HG02610 (cell line): ENCODE data around the gene HNMT.
A peak's percentile ranks its signal among the peaks of the same experiment; 100 is the strongest.
"Not testable (repeated sequence)": the region's sequence is repeated elsewhere in the genome, so short reads cannot be mapped to it uniquely, and the experiment has no call there.

Experiments
- ATAC-seq: cut with Tn5 transposase; IDR thresholded peaks from one replicate; pipeline ENCODE4 v1.9.1; 2021; ENCODE audit warnings: mild to moderate bottlenecking, moderate library complexity; ENCODE audit not compliant: unreplicated experiment

The HNMT gene

DNA sequence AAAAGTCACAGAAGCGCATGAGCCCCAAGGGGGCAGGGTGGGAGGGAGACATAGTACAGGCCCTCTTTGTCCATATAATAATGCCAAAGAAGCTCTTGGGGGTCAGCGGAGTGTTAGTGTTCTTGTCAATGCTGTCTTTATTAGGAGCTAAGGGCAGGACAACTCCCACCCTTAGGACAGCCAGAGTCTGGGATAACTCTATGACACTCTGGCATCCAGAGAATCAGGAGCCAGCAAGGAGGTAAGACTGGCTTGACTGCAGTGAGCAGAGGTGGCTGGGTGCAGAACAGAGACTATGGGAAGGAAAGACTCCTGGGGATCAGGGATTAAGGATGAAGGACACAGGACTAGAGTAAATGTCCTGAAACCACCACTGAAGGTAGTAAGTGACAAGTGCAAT, 19.0 kb upstream of the HNMT start:
- ATAC-seq = no peak

DNA sequence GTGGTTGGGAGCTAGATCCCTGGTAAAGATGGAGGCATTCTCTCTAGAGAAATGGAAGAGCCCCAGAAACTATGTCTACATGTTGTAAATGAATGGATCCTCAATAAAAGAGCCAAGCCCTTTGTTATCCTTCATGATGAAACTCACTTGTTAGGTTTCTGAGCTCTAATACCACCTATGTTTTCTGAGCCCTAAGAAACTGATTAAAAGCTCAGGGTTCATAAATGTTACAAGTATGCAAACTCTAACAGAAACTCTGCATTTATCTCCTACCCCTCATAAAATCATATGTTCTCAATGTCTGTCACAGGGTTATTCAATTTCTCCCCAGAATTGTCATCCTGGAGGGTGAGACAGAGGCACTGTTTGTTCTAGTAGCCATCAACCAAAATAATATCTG, 18.0 kb upstream of the HNMT start:
- ATAC-seq = no peak

DNA sequence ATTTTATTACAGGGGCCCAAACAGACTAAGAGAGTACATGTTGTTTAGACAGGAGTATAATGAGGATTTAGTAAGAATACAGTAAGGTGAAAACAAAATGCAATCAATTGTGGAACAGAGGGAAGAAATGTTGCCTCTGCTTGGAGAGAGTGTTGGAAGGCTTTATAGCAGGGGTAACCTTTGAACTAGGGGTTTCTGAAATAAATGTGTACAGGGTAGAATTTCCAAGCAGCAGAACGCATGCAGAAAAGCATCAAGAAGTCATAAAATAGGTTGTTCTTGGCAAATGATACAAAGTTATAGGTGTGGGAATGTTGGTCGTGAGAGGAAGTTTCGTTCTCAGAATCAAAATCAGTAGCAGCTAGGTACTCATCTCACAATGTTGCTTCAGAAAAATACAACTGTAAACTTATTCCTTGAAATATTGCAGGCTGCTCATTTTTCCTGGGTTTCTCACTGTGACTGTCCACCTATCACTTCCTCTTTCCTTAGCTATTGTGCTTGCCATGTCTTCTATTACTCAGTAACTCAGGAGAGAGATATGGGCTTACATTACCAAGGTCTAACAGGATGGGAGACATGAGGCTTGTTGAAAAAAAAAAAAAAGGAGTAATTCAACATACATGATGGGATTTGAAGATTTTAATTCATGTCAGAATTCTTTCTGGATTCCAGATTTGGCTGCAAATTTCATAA, 17.1 kb upstream of the HNMT start:
- no peak for ATAC-seq

DNA sequence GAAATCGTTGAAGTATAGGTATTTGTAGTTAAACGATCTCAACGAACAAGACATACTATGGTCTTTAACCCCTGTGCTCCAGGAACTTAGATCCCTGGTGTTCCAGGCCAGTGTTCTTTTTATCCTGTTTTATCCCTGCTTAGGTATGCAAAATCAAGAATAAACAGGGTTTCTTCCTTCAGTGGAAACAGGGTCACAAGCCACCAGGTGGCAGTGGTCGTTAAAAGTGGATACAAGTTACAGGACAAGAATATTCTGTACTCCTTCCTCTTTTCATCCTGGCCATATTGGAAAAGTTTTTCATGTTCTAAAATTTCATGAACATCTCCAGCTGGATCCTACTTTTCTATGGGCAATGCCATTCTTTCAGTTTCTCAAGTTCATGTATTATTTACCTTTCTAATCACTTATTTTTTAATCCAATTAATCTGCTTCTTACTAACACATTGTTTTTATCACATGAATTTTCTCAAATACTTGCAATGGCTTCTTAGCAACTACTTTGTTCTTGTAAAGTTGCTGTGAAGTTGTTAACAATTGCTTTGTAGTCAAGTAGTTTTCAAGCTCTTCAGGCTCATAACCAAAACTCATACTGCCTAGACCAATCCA, 16.4 kb upstream of the HNMT start:
- peak; percentile 48 for ATAC-seq

DNA sequence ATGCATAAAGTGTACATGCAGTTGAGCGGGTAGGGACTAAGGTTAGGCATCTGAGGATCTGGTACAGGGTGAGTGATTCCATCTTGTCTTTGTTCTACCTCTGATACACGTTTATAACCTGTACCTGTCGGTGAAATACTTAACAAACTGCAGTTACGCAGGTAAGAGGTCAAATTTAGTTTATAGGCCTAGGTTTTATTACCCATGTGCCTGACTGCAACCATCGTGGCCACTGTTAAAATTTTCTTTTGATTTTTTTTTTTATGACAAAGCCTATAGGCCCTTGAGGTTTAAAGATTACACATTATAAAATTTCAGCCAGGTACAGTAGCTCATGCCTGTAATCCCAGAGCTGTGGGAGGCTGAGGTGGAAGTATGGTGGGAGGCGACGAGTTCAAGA, 15.4 kb upstream of the HNMT start:
- ATAC-seq = no peak

DNA sequence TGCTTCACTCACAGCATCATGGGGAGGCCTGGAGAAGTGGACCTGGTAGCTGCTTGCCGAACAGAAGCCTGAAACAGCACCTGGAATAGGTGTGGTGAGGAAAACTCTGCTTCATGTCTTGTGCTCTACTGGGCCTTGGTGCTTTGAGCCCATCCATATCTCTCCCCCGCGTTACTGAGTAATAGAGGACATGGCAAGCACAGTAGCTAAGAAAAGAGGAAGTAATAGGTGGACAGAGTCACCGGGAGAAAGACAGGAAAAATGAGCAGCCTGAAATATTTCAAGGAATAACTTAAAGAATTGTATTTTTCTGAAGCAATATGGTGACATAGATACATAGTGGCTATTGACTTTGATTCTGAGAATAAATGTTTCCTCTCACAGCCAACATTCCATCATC, 14.0 kb upstream of the HNMT start:
- no peak for ATAC-seq

DNA sequence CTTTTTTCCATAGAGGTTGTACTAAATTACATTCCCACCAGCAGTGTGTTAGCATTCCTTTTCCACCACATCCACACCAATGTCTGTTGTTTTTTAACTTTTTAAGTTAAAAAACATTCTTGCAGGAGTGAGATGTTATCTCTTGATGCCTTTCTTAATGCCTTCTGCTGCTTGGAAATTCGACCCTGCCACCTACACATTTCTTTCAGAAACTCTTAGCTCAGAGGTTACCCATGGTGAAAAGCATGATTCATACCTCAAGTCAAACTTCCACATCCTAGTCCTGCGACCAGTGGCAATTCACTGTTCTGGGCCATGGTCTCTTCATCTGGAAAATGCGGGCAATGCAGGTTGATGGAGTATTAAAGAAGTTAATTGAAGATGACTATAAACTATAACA, 12.7 kb upstream of the HNMT start:
- no peak for ATAC-seq

DNA sequence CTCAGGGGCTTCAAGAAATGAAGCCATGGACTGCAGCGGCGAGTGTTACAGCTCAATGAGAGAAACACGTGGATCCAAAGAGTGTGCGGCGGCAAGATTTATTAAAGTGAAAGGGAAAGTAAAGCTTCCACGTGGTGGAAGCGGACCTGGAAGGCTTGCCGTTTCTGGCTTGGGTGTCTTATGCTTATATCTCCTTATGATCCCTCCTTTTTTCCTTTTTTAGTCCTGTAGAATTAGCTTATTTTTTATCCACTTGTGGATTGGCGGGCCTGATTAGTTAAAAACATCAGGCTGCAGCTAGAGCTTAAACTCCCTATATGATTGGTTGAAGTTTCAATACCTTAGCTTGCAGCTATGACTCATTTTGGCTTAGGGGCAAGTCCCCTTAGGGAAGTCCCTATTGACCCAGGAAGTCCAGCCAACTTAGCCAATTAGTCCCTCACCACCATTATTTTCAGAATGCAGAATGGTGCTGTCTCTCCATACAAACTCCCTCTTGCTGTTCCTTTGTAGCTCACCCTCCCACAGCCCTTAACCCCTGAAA, 11.6 kb upstream of the HNMT start:
- peak; percentile 40 for ATAC-seq

DNA sequence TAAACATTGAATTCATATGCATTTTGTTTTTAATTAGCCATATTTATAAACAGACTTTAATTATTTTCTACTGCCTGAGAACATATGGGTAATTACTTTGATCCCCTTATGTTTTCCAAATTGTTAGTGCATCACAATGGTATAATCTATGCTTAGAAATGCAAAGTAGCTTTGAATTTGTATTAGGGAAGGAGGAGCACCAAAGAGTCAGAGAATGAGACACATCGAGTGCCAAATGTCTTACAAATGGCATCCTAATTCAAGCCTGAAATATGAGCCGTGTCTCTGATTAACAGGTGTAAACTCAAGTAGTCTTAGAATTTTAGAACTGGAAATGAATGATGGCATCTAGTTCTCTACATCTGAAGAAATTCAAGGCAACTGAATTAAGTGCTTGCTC, 8.7 kb upstream of the HNMT start:
- no peak for ATAC-seq

DNA sequence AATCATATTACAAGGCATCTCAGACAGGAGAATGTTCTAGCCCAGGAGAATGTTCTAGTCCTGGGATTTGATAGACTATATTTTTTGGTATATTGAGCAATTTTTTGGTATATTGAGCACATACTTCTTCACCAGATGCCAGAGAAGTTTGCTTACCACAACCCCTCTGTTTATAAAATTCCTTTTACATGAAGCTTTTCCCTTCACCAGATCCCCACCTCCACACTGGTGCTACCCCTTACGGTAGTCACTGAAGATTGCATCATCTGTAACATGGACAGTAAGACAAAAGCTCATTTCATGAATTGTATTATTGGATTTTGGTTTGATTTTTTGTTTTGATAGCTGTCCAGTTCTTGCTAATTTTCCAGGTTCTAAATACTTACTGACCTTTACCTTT, 7.2 kb upstream of the HNMT start:
- no peak for ATAC-seq

DNA sequence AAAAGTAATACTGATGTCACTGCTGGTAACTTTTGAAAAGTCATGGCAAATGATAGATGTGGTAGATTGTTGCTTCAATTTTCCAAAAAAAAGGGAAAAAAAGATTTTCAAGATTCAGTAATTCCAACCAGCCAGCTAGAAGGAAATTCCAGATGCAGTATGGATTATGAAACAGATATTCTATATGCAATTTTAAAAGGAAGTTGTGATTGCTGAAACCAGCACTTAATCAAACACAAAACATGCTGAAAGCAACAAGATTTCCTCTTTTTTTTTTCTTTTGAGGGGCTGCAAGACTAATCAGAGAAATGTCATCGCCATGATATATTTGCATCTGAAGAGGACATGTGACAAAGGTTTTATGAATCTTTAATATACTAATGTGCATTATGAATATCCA, 5.1 kb upstream of the HNMT start:
- no peak for ATAC-seq

DNA sequence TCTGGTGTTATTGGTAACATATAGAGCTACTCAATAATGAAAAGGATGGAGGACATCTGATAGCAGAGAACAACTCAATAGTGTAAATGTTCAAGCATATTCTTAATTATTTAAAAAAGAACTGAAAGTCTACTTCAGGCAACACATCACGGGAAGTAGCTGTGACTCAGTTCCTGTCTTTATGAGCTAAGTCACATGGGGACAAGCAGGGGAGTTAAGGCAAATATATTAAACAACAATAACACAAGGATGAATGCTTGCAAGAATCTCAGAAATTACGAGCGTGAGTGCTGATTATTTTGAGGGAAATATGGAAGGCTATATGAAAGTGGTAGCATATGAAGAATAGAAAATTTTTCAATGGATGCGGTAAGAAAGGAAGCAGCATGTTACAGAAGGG, 4.0 kb upstream of the HNMT start:
- ATAC-seq = no peak

DNA sequence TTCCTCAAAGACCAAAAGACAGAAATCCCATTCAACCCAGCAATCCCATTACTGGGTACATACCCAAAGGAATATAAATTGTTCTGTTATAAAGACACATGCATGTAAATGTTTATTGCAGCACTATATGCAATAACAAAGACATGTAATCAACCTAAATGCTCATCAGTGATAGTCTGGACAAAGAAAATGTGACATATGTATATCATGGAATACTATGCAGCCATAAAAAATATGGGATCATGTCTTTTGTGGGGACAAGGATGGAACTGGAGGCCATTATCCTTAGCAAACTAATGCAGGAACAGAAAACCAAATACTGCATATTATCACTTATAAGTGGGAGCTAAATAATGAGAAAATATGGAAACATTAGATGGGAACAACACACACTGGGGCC, 2.7 kb upstream of the HNMT start:
- no peak for ATAC-seq

DNA sequence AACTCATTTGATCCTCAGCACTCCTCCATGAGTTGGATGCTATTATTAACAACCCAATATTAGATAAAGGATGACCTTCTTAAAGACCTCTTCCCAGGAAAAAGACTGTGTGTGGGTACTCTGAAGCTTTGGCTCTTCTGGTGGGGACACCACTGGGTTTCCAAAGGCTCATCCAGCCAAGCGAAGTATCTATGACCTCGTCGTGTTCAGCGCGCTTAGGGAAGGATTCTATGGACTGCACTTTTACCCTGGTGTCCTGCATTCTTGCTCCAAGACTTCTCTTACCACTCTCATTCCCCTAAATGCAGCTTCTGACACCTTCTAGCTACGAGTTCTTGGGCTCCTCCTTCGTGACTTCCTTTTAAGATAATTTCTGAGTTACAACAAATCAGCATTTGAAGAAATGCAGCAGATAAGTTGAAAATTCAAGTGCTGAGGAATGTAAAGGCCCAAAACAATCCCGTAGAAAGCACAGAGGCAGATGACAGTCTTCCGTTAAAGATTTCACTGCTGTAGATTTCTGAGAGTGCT, 673 bp upstream of the HNMT start:
- no peak for ATAC-seq

DNA sequence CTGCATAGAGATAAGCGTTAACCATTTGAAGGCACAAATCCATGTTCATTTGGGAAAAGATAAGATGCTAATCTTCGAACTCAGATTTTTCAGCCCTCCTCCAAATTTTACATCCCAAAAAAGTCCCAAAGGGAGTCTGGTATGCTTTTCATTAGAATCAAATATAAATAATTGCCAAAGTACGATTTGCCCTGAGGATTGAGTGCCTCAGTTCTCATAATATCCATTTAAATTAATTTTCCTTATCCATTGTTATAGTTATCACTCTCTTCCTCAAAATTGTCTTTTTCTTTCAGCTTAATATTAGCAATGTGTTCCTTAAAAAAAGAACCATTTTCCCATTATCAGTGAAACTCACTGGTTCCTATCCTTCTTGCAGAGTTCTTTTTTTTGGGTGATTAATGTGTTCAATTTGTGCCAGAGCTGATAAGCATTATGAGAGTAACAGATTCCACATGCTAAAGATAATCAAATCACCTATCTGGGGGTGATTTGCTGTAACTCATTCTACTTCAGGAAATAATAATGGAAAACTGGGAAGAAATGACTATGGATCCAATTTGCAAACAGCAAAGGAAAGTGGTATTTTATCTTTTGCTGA, 686 bp downstream of the HNMT start:
- no peak for ATAC-seq

DNA sequence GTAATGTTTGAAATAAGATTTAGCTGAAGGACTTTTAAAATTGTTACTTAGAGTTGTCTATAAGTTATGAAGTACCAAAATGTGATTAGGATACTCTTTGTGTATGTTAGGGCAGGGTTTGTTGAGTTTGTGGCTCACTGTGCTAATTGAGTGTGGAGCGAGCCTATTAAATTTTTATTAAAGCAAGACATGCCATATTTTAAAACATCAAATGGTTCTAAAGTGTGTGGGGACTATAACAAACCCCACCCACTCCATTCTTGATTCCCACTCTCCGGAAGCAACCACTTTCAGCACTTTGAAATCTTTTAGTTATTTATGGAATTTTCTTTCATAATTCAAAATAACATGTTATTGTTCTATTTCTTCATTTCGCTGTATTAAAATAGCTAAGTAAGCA, 1.8 kb downstream of the HNMT start:
- no peak for ATAC-seq

DNA sequence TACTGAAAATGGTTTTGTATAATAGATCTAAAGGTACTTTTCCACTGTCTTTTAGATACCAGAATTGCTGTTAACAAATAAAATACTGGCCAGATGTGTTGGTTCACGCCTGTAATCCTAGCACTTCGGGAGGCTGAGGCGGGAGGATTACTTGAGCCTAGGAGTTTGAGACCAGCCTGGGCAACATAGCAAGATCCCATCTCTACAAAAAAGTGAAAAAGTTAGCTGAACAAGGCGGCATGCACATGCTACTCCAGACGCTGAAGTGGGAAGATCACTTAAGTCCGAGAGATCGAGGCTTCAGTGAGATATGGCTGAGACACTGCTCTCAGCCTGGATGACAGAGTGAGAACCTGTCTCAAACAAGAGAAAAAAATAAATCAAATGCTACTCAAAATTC, 2.8 kb downstream of the HNMT start:
- no peak for ATAC-seq

DNA sequence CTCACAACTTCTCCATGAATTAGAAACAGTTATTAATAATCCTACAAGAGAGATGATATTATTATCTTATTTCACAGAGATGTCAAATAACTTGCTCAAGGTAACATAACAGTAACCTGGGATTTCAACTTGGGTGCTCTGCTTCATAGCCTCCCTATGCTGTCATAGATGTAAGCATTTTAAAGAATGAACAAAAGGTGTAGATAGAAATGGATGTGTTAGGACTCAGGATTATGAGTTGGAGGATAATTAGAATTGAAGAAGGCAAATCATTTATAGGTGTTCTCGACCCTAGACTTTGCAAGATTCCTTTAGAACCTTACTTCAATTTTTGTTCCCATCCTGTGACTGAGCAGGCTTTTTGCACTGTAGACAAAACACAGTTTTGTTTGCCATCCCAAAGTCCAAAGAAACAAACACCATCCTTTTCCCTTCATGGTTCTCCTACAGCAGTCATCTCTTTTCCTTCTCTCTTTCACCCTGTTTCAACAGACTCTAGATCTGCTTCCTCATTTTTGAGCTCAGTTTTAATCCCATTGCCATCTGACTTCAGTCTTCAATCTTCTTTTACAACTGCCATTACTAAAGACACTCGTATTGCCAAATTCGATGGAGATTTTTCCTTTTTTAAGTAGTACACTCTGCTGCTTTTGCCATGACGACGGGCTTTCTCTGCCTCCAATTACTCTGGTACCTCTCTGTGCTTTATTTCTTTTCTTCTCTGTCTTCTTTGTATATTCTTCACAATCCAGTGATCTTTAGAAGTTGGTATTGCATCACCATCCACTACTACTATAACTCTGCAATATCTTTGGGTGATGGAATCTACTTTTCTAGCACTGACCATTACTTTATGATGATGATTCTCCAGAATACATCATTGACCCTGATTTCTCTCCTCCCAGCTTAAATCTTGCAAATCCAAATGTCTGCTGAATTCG, 4.5 kb downstream of the HNMT start:
- no peak for ATAC-seq

DNA sequence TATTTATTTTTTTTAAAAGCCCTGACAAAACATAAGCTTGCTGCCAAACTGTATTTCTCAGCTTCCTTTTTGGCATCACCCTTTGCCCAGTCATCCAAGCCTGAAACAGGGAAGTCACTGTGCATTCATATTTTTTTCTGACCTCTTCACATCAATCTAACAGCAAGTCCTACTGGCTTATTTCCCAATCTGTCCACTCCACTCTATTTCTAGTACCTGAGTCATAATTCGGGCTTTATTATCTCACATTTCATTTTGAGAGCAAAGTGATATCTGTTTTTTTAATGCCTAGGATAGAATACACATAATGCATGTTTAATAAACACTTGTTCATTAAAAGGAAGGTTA, 5.1 kb downstream of the HNMT start:
- ATAC-seq = no peak

DNA sequence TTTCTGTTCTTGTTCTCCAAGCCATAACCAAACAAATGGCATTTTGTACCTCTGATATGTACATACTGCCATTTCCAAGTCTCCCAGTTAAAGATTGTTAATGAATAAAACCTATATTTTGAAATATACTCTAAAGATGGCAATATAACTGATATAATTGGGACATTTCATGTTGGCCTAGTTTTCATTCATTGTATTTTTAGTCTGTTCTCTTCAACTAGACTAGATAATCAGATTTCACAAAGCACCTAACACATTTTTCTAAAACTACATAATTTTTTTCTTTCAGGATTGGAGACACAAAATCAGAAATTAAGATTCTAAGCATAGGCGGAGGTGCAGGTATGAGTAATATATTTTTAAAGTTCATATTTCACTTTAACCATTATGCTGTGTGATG, 5.6 kb downstream of the HNMT start:
- no peak for ATAC-seq

DNA sequence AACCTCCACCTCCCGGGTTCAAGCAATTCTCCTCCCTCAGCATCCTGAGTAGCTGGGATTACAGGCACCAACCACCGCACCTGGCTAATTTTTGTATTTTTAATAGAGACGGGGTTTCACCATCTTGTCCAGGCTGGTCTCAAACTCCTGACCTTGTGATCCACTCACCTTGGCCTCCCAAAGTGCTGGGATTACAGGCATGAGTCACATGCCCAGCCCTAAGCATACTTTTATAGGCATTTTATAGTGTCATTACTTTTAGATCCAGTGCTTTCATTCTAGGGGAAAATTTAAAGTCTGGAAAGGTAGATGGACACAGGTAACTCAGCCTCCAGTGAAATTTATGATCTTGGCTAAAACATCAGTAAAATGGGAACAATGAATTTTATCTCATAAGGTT, 7.0 kb downstream of the HNMT start:
- ATAC-seq = not testable (repeated sequence)
